HL-60 (cell line): ENCODE data around the gene TMEM222.

Experiments
- DNase-seq, 2 experiments: peaks; one replicate each; pipeline ENCODE4 v3.0.0-alpha.2; 2010 to 2020; ENCODE audit warnings: low read depth in 1 of 2, low spot score in 1 of 2
- H3K27ac ChIP-seq: fragments of 250-450 bp; sonication (Bioruptor Pico); replicated peaks from 2 replicates; pipeline ENCODE4 v1.5.1; 2020; ENCODE audit warnings: mild to moderate bottlenecking, moderate library complexity
- H3K27me3 ChIP-seq: fragments of 250-450 bp; sonication (Bioruptor Pico); 2 replicates; pipeline ENCODE4 v1.5.1; 2021; ENCODE audit warnings: mild to moderate bottlenecking, moderate library complexity; ENCODE audit not compliant: insufficient read depth, poor library complexity, severe bottlenecking
- H3K4me3 ChIP-seq: replicated peaks from 2 replicates; pipeline ENCODE4 v1.5.1; 2011; ENCODE audit warnings: mild to moderate bottlenecking, control low read depth, low read length; ENCODE audit not compliant: insufficient read depth
- GABPA ChIP-seq: IDR thresholded peaks from 2 replicates; pipeline ENCODE4 v1.6.1; 2012; ENCODE audit warnings: low read depth
- POLR2AphosphoS5 ChIP-seq: IDR thresholded peaks from 2 replicates; pipeline ENCODE4 v1.6.1; 2012; ENCODE audit warnings: low read depth
- SPI1 ChIP-seq: IDR thresholded peaks from 2 replicates; pipeline ENCODE4 v1.6.1; 2012; ENCODE audit warnings: low read depth, mild to moderate bottlenecking, borderline replicate concordance
- TF ChIP-seq, protein P1 (sequence below): IDR thresholded peaks from 2 replicates; pipeline ENCODE4 v1.6.1; 2012; ENCODE audit warnings: low read depth; ENCODE audit not compliant: insufficient replicate concordance
- TF ChIP-seq, protein P2 (sequence below): IDR thresholded peaks from one replicate; pipeline ENCODE4 v1.5.1; 2011; ENCODE audit warnings: low read length, control low read depth, inconsistent platforms; ENCODE audit not compliant: insufficient read depth

Gene TMEM222

DNA sequence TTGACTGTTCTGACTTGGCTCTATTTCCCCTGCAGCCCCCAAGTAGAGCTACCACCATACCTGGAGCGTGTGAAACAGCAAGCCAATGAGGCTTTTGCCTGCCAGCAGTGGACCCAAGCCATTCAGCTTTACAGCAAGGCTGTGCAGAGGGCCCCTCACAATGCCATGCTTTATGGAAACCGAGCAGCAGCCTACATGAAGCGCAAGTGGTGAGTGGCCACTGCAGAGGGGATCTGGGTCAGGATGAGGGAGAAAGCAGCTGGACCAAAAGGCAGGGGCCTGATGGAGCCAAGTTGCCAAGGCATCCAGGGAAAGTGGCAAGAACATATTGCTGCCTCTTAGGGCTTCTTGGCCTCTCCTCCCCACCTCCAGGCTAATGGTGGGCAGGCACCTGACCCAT, 24.1 kb upstream of the TMEM222 start:
- Histone ChIP-seq H3K27ac (no peak overlapping the region), H3K27me3 (no peaks in the 10 kb centered on the region), H3K4me3 (no peak overlapping the region)
- TF ChIP-seq GABPA (no peak), POLR2AphosphoS5 (no peak), SPI1 (no peak)
- TF ChIP-seq, protein P1, sequence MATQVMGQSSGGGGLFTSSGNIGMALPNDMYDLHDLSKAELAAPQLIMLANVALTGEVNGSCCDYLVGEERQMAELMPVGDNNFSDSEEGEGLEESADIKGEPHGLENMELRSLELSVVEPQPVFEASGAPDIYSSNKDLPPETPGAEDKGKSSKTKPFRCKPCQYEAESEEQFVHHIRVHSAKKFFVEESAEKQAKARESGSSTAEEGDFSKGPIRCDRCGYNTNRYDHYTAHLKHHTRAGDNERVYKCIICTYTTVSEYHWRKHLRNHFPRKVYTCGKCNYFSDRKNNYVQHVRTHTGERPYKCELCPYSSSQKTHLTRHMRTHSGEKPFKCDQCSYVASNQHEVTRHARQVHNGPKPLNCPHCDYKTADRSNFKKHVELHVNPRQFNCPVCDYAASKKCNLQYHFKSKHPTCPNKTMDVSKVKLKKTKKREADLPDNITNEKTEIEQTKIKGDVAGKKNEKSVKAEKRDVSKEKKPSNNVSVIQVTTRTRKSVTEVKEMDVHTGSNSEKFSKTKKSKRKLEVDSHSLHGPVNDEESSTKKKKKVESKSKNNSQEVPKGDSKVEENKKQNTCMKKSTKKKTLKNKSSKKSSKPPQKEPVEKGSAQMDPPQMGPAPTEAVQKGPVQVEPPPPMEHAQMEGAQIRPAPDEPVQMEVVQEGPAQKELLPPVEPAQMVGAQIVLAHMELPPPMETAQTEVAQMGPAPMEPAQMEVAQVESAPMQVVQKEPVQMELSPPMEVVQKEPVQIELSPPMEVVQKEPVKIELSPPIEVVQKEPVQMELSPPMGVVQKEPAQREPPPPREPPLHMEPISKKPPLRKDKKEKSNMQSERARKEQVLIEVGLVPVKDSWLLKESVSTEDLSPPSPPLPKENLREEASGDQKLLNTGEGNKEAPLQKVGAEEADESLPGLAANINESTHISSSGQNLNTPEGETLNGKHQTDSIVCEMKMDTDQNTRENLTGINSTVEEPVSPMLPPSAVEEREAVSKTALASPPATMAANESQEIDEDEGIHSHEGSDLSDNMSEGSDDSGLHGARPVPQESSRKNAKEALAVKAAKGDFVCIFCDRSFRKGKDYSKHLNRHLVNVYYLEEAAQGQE, result no peak
- TF ChIP-seq, protein P2, sequence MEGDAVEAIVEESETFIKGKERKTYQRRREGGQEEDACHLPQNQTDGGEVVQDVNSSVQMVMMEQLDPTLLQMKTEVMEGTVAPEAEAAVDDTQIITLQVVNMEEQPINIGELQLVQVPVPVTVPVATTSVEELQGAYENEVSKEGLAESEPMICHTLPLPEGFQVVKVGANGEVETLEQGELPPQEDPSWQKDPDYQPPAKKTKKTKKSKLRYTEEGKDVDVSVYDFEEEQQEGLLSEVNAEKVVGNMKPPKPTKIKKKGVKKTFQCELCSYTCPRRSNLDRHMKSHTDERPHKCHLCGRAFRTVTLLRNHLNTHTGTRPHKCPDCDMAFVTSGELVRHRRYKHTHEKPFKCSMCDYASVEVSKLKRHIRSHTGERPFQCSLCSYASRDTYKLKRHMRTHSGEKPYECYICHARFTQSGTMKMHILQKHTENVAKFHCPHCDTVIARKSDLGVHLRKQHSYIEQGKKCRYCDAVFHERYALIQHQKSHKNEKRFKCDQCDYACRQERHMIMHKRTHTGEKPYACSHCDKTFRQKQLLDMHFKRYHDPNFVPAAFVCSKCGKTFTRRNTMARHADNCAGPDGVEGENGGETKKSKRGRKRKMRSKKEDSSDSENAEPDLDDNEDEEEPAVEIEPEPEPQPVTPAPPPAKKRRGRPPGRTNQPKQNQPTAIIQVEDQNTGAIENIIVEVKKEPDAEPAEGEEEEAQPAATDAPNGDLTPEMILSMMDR, result no peak
- DNase-seq, result no peak

DNA sequence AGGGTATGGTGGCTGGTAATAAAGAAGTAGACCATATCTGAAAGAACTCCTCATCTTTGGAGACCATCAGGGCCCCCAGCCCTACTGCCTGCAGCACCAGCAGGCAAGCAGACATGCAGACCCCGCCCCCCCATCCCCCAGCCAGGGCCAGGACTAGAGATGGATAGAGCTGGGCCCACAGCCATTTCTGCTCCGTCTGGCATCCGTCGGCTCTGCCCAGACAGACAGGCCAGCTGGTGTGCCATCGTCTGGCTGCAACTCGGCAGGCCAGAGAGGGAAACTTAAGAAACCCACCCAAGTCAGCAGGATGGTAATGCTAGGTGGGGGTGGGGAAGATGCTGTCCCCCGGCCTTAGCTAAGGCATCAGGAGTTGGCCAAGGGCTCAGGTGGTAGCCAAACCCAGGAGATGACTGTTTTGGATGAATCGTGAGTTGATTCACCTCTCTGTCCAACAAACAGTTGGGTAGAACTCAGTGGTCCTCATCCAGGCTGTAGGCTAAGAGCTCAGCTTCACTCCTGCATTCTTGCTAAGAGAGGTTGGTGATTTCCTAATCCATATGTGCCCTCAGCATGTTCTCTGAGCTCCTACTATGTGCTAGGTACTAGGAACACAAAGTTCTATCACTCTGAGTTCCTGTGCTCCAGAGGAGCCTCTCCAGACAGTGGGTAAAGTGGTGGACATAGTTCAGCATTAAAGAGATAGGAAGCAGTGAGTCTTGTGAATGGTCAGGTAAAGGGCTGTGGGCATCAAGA, 23.2 kb upstream of the TMEM222 start:
- TF ChIP-seq, protein P1, result no peak
- no peak for TF ChIP-seq POLR2AphosphoS5
- no peak for TF ChIP-seq GABPA
- TF ChIP-seq, protein P2, result no peak
- no peak for TF ChIP-seq SPI1
- no peak for DNase-seq
- no peak overlapping the region for H3K4me3 ChIP-seq
- no peak overlapping the region for H3K27ac ChIP-seq
- H3K27me3 ChIP-seq, result no peaks in the 10 kb centered on the region

DNA sequence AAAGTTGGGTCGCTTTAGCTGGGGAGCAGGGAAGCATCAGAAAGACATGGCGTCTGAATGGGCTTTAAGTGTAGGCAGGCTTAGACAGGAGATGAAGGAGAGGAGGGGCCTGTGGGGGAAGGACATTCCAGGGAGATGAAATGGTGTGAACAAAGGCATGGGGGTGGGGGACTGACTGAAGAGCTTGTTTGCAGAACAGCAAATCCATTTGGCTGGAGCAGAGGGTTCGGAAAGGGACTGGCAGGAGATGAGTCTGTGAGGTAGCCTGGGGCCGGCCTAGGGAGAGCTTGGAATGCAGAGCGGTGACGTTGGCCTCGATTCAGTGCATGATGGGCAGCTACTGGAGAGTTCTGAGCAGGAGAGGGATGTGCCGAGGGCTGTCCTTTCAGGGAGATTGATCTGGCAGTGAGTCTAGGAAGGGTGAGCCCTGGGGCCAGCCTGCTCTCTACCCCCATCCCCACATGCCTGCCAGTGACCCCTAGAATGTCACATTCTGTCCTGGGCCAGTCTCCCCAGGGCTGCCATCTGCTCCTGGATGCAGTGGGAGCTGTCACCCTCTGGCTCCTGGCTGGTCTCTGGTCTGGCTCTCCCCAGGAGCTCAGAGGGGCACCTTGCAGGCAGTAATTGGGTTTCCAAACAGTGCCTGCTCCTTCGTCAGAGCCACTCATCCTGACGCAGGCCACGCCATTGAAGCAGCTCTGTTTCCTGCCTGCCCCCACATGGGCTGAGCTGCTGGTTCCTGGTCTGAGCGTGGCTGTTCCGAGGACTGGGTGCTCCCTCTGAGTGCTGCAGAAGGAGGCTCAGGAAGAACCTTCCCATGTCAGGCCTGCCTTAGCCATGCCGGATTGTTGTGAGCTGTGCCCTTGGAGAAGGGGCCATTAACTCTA, 22.3 kb upstream of the TMEM222 start:
- peak in 1 of 2 experiments; percentile 17 for DNase-seq
- TF ChIP-seq, protein P1, result no peak
- TF ChIP-seq, protein P2, result no peak
- no peak for TF ChIP-seq SPI1
- TF ChIP-seq GABPA, result no peak
- no peak for TF ChIP-seq POLR2AphosphoS5
- no peaks in the 10 kb centered on the region for H3K27me3 ChIP-seq
- peak overlapping the region; percentile 72 for H3K27ac ChIP-seq
- no peak overlapping the region for H3K4me3 ChIP-seq
